NCI-H1105 (cell line): Measurements from ENCODE around the gene DRG2.

Source experiments
- DNase-seq: peaks from one replicate; lab custom pipeline; 2025; lab: John Stamatoyannopoulos, UW

The DRG2 gene

GRCh38 chr17:18074566-18075272 lies 13.0 kb upstream of the DRG2 start:
- no peak for DNase-seq

GRCh38 chr17:18076936-18077335 lies 10.8 kb upstream of the DRG2 start:
- no peak for DNase-seq

- DNase-seq: no peak
Observed at GRCh38 chr17:18079543-18079942, 8.2 kb upstream of the DRG2 start.

- no peak for DNase-seq
Observed at GRCh38 chr17:18084256-18084655, 3.5 kb upstream of the DRG2 start.

- no peak for DNase-seq
Observed at GRCh38 chr17:18089613-18090012, 1.9 kb downstream of the DRG2 start.

GRCh38 chr17:18093616-18094408 lies 6.1 kb downstream of the DRG2 start:
- DNase-seq: no peak

GRCh38 chr17:18094409-18094807 lies 6.7 kb downstream of the DRG2 start:
- no peak for DNase-seq

- no peak for DNase-seq
Observed at GRCh38 chr17:18099516-18099915, 11.8 kb downstream of the DRG2 start.

GRCh38 chr17:18100616-18101015 lies 12.9 kb downstream of the DRG2 start:
- DNase-seq: no peak

GRCh38 chr17:18101828-18102227 lies 14.1 kb downstream of the DRG2 start:
- DNase-seq: no peak

GRCh38 chr17:18102640-18103039 lies 14.9 kb downstream of the DRG2 start:
- no peak for DNase-seq

GRCh38 chr17:18105027-18105426 lies 17.3 kb downstream of the DRG2 start:
- no peak for DNase-seq

- no peak for DNase-seq
Observed at GRCh38 chr17:18105595-18105994, 17.8 kb downstream of the DRG2 start.

GRCh38 chr17:18106211-18106610 lies 18.5 kb downstream of the DRG2 start:
- no peak for DNase-seq

GRCh38 chr17:18107061-18107790 lies 19.5 kb downstream of the DRG2 start:
- no peak for DNase-seq

GRCh38 chr17:18107971-18108370 lies 20.2 kb downstream of the DRG2 start:
- no peak for DNase-seq

- no peak for DNase-seq
Observed at GRCh38 chr17:18108401-18109312, 20.9 kb downstream of the DRG2 start, which contains the start of gene MYO15A. Gene MYO15A, plus strand, starts transcription at chr17:18108756. Its CDS starts 10,045 bp downstream, at chr17:18118801.

- DNase-seq: no peak
Observed at GRCh38 chr17:18109935-18110485, 22.3 kb downstream of the DRG2 start.

GRCh38 chr17:18110636-18111145 lies 22.9 kb downstream of the DRG2 start:
- no peak for DNase-seq

- no peak for DNase-seq
Observed at GRCh38 chr17:18111330-18111971, 23.7 kb downstream of the DRG2 start.

GRCh38 chr17:18115517-18115916 lies 27.8 kb downstream of the DRG2 start:
- no peak for DNase-seq
